HG02571 (cell line): ENCODE measurements around the gene TMEM132C.
"Not testable (repeated sequence)": the region's sequence is repeated elsewhere in the genome, so short reads cannot be mapped to it uniquely, and the experiment has no call there.

ENCODE experiments used
- ATAC-seq: cut with Tn5 transposase; IDR thresholded peaks from one replicate; pipeline ENCODE4 v1.9.1; 2021; ENCODE audit warnings: mild to moderate bottlenecking, moderate library complexity; ENCODE audit not compliant: unreplicated experiment

The TMEM132C gene

GRCh38 chr12:128463881-128464280, 196.9 kb downstream of the TMEM132C start:
- no peak for ATAC-seq

GRCh38 chr12:128467882-128468281, 200.9 kb downstream of the TMEM132C start:
- ATAC-seq, result no peak

GRCh38 chr12:128468926-128469325, 202.0 kb downstream of the TMEM132C start:
- no peak for ATAC-seq

GRCh38 chr12:128471491-128471890, 204.5 kb downstream of the TMEM132C start:
- ATAC-seq, result no peak

GRCh38 chr12:128474916-128475315, 207.9 kb downstream of the TMEM132C start:
- no peak for ATAC-seq

GRCh38 chr12:128476266-128476665, 209.3 kb downstream of the TMEM132C start:
- no peak for ATAC-seq

GRCh38 chr12:128483526-128484255, 216.7 kb downstream of the TMEM132C start:
- ATAC-seq, result no peak

- ATAC-seq, result not testable (repeated sequence)
These were observed 230.4 kb downstream of the TMEM132C start for GRCh38 chr12:128497376-128497775.

- no peak for ATAC-seq
These were observed 240.5 kb downstream of the TMEM132C start for GRCh38 chr12:128507470-128507869.

- ATAC-seq, result no peak
These were observed 242.2 kb downstream of the TMEM132C start for GRCh38 chr12:128509170-128509569.

- no peak for ATAC-seq
These were observed 243.5 kb downstream of the TMEM132C start for GRCh38 chr12:128510511-128510910.

GRCh38 chr12:128513331-128513730, 246.4 kb downstream of the TMEM132C start:
- no peak for ATAC-seq

- ATAC-seq, result no peak
These were observed 246.9 kb downstream of the TMEM132C start for GRCh38 chr12:128513831-128514230.

GRCh38 chr12:128518644-128519043, 251.7 kb downstream of the TMEM132C start:
- ATAC-seq, result no peak

GRCh38 chr12:128519426-128519825, 252.5 kb downstream of the TMEM132C start:
- ATAC-seq, result no peak

GRCh38 chr12:128521981-128522380, 255.0 kb downstream of the TMEM132C start:
- no peak for ATAC-seq

GRCh38 chr12:128524439-128524838, 257.5 kb downstream of the TMEM132C start:
- ATAC-seq, result no peak

GRCh38 chr12:128531170-128531569, 264.2 kb downstream of the TMEM132C start:
- ATAC-seq, result no peak

GRCh38 chr12:128534906-128535305, 267.9 kb downstream of the TMEM132C start:
- ATAC-seq, result no peak

GRCh38 chr12:128536810-128537209, 269.8 kb downstream of the TMEM132C start:
- ATAC-seq, result no peak

GRCh38 chr12:128537668-128538067, 270.7 kb downstream of the TMEM132C start:
- ATAC-seq, result no peak

- ATAC-seq, result no peak
These were observed 275.9 kb downstream of the TMEM132C start for GRCh38 chr12:128542844-128543243.

GRCh38 chr12:128543460-128543859, 276.5 kb downstream of the TMEM132C start:
- no peak for ATAC-seq
